HepG2 (cell line): ENCODE measurements around the gene STRBP. TPM values are rescaled to one million over a fixed set of nuclear protein-coding genes. Genes with fewer than 3 reads are reported as not detected.
A peak's percentile ranks its signal among the peaks of the same experiment; 100 is the strongest.

ENCODE experiments used
- AGO1 ChIP-seq: fragments of 200-400 bp; formaldehyde crosslinking; IDR thresholded peaks from 2 replicates; pipeline ENCODE4 v1.6.1; 2017; ENCODE audit warnings: mild to moderate bottlenecking, low read depth, low read length, moderate library complexity; ENCODE audit not compliant: poor library complexity, severe bottlenecking
- BRD4 ChIP-seq: sonication (generic); formaldehyde crosslinking; IDR thresholded peaks from 2 replicates; pipeline ENCODE4 v1.4.0; 2020; ENCODE audit warnings: missing genetic modification reagents
- FOXA1 ChIP-seq, 2 experiments: fragments of 450-650 bp in 1 of 2; sonication (generic) in 1 of 2; formaldehyde crosslinking in 1 of 2; IDR thresholded peaks; 2 replicates each; pipeline versions ENCODE4 v1.4.0 to v1.6.1; 2016 to 2020; ENCODE audit warnings: missing genetic modification reagents in 1 of 2
- HMG20B ChIP-seq: conservative IDR thresholded peaks from 2 replicates; pipeline ENCODE4 v1.6.1; 2016; ENCODE audit warnings: missing genetic modification reagents, missing compliant biosample characterization
- HNF4G ChIP-seq, 2 experiments: sonication (generic) in 1 of 2; formaldehyde crosslinking in 1 of 2; IDR thresholded peaks; 2 replicates each; pipeline versions ENCODE4 v1.4.0 to v1.6.1; 2011 to 2020; ENCODE audit warnings: borderline replicate concordance in 2 of 2, low read depth in 2 of 2, mild to moderate bottlenecking in 2 of 2, low read length in 1 of 2, missing genetic modification reagents in 1 of 2, moderate library complexity in 1 of 2
- HOXA3 ChIP-seq: sonication (generic); formaldehyde crosslinking; IDR thresholded peaks from 2 replicates; pipeline ENCODE4 v1.5.0; 2020; ENCODE audit warnings: missing genetic modification reagents
- MXD4 ChIP-seq: IDR thresholded peaks from 2 replicates; pipeline ENCODE4 v1.6.1; 2016; ENCODE audit warnings: mild to moderate bottlenecking, missing biosample characterization, missing genetic modification reagents
- NONO ChIP-seq, 2 experiments: fragments of 450-650 bp in 1 of 2; sonication (generic) in 1 of 2; formaldehyde crosslinking in 1 of 2; IDR thresholded peaks in 1 of 2; conservative IDR thresholded peaks in 1 of 2; 2 replicates each; pipeline versions ENCODE4 v1.6.1 to v1.8.0; 2017 to 2022; ENCODE audit warnings: mild to moderate bottlenecking in 1 of 2, missing genetic modification reagents in 1 of 2, moderate library complexity in 1 of 2
- PAF1 ChIP-seq: IDR thresholded peaks from 2 replicates; pipeline ENCODE4 v1.6.1; 2016; ENCODE audit warnings: missing genetic modification reagents, missing compliant biosample characterization
- POLR2AphosphoS5 ChIP-seq: IDR thresholded peaks from 2 replicates; pipeline ENCODE4 v1.6.1; 2012; ENCODE audit warnings: low read depth, low read length
- SPEN ChIP-seq: sonication (generic); formaldehyde crosslinking; IDR thresholded peaks from 2 replicates; pipeline ENCODE4 v1.5.1; 2020; ENCODE audit warnings: low read depth, mild to moderate bottlenecking, missing genetic modification reagents
- ZBTB2 ChIP-seq: sonication (generic); formaldehyde crosslinking; IDR thresholded peaks from 2 replicates; pipeline ENCODE4 v1.8.0; 2022; ENCODE audit warnings: low read depth, missing genetic modification reagents
- ZBTB25 ChIP-seq: IDR thresholded peaks from 2 replicates; pipeline ENCODE4 v1.6.1; 2018; ENCODE audit warnings: missing genetic modification reagents
- ZFP62 ChIP-seq: sonication (generic); formaldehyde crosslinking; IDR thresholded peaks from 2 replicates; pipeline ENCODE4 v1.4.0; 2020; ENCODE audit warnings: missing genetic modification reagents
- ZFX ChIP-seq: sonication (generic); formaldehyde crosslinking; IDR thresholded peaks from 2 replicates; pipeline ENCODE4 v1.4.0; 2020; ENCODE audit warnings: mild to moderate bottlenecking, low read depth, missing genetic modification reagents, moderate library complexity
- ZNF205 ChIP-seq: IDR thresholded peaks from 2 replicates; pipeline ENCODE4 v1.6.1; 2018; ENCODE audit warnings: missing biosample characterization, missing genetic modification reagents
- ZNF317 ChIP-seq: sonication (generic); formaldehyde crosslinking; IDR thresholded peaks from 2 replicates; pipeline ENCODE4 v1.5.0; 2020; ENCODE audit warnings: mild to moderate bottlenecking, missing genetic modification reagents
- ZNF678 ChIP-seq: sonication (generic); formaldehyde crosslinking; IDR thresholded peaks from 2 replicates; pipeline ENCODE4 v1.4.0; 2020; ENCODE audit warnings: mild to moderate bottlenecking, missing genetic modification reagents
- ZNF7 ChIP-seq: IDR thresholded peaks from 2 replicates; pipeline ENCODE4 v1.6.1; 2016; ENCODE audit warnings: missing biosample characterization, missing genetic modification reagents
- ZNF75D ChIP-seq: sonication (generic); formaldehyde crosslinking; IDR thresholded peaks from 2 replicates; pipeline ENCODE4 v1.8.1; 2023; ENCODE audit warnings: missing genetic modification reagents, mild to moderate bottlenecking, borderline replicate concordance
- polyA plus RNA-seq, 8 experiments: library from polyadenylated mRNA; depleted of rRNA in 3 of 8; stranded (reverse) in 7 of 8; unstranded in 1 of 8; fragments of >200 nt; fragmentation: Illumina TruSeq in 4 of 8; extraction: Trizol in 4 of 8; gene quantifications; 2 replicates each; pipeline versions ENCODE4 v1.2.1 to v1.2.3, GENCODE V29; 2011 to 2016; ENCODE audit warnings: low read depth in 4 of 8, missing spikeins in 1 of 8, mixed read lengths in 1 of 8; ENCODE audit not compliant: insufficient read depth in 1 of 8
- total RNA-seq, 5 experiments: library from RNA; depleted of rRNA; stranded (reverse); fragments of >200 nt; fragmentation: Illumina TruSeq; extraction: Trizol; gene quantifications; 2 replicates each; pipeline ENCODE4 v1.2.3, GENCODE V29; 2016; ENCODE audit warnings: low read depth in 1 of 5
- TF ChIP-seq, protein P1 (sequence below), 2 experiments: sonication (generic) in 1 of 2; formaldehyde crosslinking in 1 of 2; IDR thresholded peaks; 2 replicates each; pipeline versions ENCODE4 v1.5.1 to v1.6.1; 2011 to 2020; ENCODE audit warnings: borderline replicate concordance in 1 of 2, low read depth in 1 of 2, low read length in 1 of 2, mild to moderate bottlenecking in 1 of 2, missing genetic modification reagents in 1 of 2, moderate library complexity in 1 of 2
- TF ChIP-seq, protein P2 (sequence below): sonication (generic); formaldehyde crosslinking; IDR thresholded peaks from 2 replicates; pipeline ENCODE4 v1.8.1; 2023; ENCODE audit warnings: mild to moderate bottlenecking, missing genetic modification reagents, borderline replicate concordance
- TF ChIP-seq, protein P3 (sequence below): conservative IDR thresholded peaks from 2 replicates; pipeline ENCODE4 v1.6.1; 2018; ENCODE audit warnings: missing genetic modification reagents

STRBP gene
- total and polyA plus RNA-seq, 2 of the 13 experiments (the other 11 are each of a cell fraction or from before 2014, with no cell fraction given), result 14.5 to 38.5 TPM

DNA sequence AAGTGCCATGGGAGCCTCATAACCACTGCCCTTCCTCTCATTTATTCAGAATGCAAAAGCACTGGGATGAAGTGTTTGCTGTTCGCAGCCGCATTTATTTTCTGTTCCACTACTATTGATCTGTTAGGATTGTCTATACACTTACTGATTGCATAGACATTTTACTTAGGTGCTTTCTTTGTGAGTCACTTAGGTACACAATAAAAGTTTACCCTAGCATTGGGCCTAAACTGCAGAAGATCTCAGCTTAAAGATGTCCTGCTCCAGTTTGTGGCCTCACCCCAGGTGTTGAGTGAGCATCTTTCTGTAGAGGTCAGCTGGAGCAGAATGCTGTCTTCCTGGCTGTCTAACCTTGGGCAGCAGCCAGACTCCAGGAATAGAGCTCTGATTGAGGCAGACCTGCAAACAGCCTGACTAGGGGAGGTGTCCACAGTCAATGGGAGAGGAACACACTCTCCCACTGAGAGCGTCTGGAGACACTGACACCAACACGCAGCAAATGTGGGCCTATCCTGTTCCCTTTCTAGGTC lies 181.0 kb downstream of the STRBP start (continued):
- TF ChIP-seq PAF1 (CRISPR knock-in tag) (no peak), NONO (IDR thresholded peaks at IDR 0.05) (no peak), NONO (CRISPR knock-in tag; conservative IDR thresholded peaks at IDR 0.05) (no peak), HNF4G (IDR thresholded peaks at IDR 0.05; ENCODE audit: borderline replicate concordance, low read depth, low read length) (0 out of 2 replicates have a peak, but pooled peaks have one; percentile 6), HNF4G (CRISPR knock-in tag; IDR thresholded peaks at IDR 0.05; ENCODE audit: borderline replicate concordance, low read depth) (no peak; the same call in 1 of the 2 replicates), ZFX (CRISPR knock-in tag) (peak; percentile 58; the same call in 1 of the 2 replicates), MXD4 (0 out of 2 replicates have a peak, but pooled peaks have one; percentile 45), AGO1 (no peak), POLR2AphosphoS5 (no peak), ZNF317 (CRISPR knock-in tag) (peak; percentile 46; the same call in 1 of the 2 replicates), ZNF205 (CRISPR knock-in tag) (0 out of 2 replicates have a peak, but pooled peaks have one; percentile 73), BRD4 (no peak), SPEN (no peak), ZBTB25 (CRISPR knock-in tag) (0 out of 2 replicates have a peak, but pooled peaks have one; percentile 41), HMG20B (CRISPR knock-in tag) (no peak), ZBTB2 (CRISPR knock-in tag) (no peak), FOXA1 (IDR thresholded peaks at IDR 0.05) (peak; percentile 91), FOXA1 (CRISPR knock-in tag; IDR thresholded peaks at IDR 0.05) (peak; percentile 84), ZNF7 (no peak), HOXA3 (peak; percentile 63; the same call in 1 of the 2 replicates), ZNF678 (CRISPR knock-in tag) (no peak), ZNF75D (CRISPR knock-in tag) (no peak), ZFP62 (CRISPR knock-in tag) (no peak)
- TF ChIP-seq, protein P1, sequence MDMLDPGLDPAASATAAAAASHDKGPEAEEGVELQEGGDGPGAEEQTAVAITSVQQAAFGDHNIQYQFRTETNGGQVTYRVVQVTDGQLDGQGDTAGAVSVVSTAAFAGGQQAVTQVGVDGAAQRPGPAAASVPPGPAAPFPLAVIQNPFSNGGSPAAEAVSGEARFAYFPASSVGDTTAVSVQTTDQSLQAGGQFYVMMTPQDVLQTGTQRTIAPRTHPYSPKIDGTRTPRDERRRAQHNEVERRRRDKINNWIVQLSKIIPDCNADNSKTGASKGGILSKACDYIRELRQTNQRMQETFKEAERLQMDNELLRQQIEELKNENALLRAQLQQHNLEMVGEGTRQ (IDR thresholded peaks at IDR 0.05; ENCODE audit: low read depth, low read length), result no peak
- TF ChIP-seq, protein P1 (CRISPR knock-in tag; IDR thresholded peaks at IDR 0.05; ENCODE audit: borderline replicate concordance), result no peak
- TF ChIP-seq, protein P2, sequence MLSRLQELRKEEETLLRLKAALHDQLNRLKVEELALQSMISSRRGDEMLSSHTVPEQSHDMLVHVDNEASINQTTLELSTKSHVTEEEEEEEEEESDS (CRISPR knock-in tag), result no peak
- TF ChIP-seq, protein P3, sequence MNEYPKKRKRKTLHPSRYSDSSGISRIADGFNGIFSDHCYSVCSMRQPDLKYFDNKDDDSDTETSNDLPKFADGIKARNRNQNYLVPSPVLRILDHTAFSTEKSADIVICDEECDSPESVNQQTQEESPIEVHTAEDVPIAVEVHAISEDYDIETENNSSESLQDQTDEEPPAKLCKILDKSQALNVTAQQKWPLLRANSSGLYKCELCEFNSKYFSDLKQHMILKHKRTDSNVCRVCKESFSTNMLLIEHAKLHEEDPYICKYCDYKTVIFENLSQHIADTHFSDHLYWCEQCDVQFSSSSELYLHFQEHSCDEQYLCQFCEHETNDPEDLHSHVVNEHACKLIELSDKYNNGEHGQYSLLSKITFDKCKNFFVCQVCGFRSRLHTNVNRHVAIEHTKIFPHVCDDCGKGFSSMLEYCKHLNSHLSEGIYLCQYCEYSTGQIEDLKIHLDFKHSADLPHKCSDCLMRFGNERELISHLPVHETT, result 0 out of 2 replicates have a peak, but pooled peaks have one; percentile 40
